ENCODE results near the gene SSU72.
"Not testable (repeated sequence)": the region's sequence is repeated elsewhere in the genome, so short reads cannot be mapped to it uniquely, and the experiment has no call there.

The SSU72 gene

GRCh38 chr1:1507305-1507704 is 67.4 kb downstream of the SSU72 start:
- DNase-seq (ENCODE audit: low spot score) = no peak
- in situ Hi-C loops (cut with MboI; ENCODE audit: low sequenced_read_pairs, unreplicated experiment) = no loop called here
- TF ChIP-seq, protein P1, sequence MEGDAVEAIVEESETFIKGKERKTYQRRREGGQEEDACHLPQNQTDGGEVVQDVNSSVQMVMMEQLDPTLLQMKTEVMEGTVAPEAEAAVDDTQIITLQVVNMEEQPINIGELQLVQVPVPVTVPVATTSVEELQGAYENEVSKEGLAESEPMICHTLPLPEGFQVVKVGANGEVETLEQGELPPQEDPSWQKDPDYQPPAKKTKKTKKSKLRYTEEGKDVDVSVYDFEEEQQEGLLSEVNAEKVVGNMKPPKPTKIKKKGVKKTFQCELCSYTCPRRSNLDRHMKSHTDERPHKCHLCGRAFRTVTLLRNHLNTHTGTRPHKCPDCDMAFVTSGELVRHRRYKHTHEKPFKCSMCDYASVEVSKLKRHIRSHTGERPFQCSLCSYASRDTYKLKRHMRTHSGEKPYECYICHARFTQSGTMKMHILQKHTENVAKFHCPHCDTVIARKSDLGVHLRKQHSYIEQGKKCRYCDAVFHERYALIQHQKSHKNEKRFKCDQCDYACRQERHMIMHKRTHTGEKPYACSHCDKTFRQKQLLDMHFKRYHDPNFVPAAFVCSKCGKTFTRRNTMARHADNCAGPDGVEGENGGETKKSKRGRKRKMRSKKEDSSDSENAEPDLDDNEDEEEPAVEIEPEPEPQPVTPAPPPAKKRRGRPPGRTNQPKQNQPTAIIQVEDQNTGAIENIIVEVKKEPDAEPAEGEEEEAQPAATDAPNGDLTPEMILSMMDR (IDR thresholded peaks at IDR 0.05; ENCODE audit: borderline replicate concordance, control extremely low read depth, extremely low read depth, insufficient read depth, missing control alignments) = no peak

DNA sequence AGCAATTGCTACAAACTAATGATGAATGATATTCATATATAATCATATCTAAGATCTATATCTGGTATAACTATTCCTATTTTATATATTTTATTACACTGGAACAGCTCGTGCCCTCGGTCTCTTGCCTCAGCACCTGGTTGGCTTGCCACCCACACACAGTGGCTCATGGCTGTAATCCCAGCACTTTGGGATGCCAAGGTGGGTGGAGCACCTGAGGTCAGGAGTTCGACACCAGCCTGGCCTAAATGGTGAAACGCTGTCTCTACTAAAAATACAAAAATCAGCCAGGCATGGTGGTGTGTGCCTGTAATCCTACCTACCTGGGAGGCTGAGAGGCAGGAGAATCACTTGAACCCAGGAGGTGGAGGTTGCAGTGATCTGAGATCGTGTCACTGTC is 68.9 kb downstream of the SSU72 start:
- in situ Hi-C loops (cut with MboI; ENCODE audit: low sequenced_read_pairs, unreplicated experiment); DNase-seq (ENCODE audit: low spot score): not testable (repeated sequence)

GRCh38 chr1:1505366-1505798 is 69.3 kb downstream of the SSU72 start:
- DNase-seq (ENCODE audit: low spot score); in situ Hi-C loops (cut with MboI; ENCODE audit: low sequenced_read_pairs, unreplicated experiment): not testable (repeated sequence)
- TF ChIP-seq, protein P1 (IDR thresholded peaks at IDR 0.05; ENCODE audit: borderline replicate concordance, control extremely low read depth, extremely low read depth, insufficient read depth, missing control alignments) = peak; percentile 1

GRCh38 chr1:1504777-1505365 is 69.8 kb downstream of the SSU72 start:
- in situ Hi-C loops (cut with MboI; ENCODE audit: low sequenced_read_pairs, unreplicated experiment) = not testable (repeated sequence)
- DNase-seq (ENCODE audit: low spot score) = peak; percentile 63
- TF ChIP-seq, protein P1 (IDR thresholded peaks at IDR 0.05; ENCODE audit: borderline replicate concordance, control extremely low read depth, extremely low read depth, insufficient read depth, missing control alignments) = peak; percentile 47

GRCh38 chr1:1495461-1495975 is 79.1 kb downstream of the SSU72 start:
- DNase-seq (ENCODE audit: low spot score); in situ Hi-C loops (cut with MboI; ENCODE audit: low sequenced_read_pairs, unreplicated experiment): not testable (repeated sequence)

GRCh38 chr1:1494311-1494710 is 80.4 kb downstream of the SSU72 start:
- DNase-seq (ENCODE audit: low spot score); in situ Hi-C loops (cut with MboI; ENCODE audit: low sequenced_read_pairs, unreplicated experiment): not testable (repeated sequence)
